Breast epithelium (tissue), 3 donors: ENCODE results near the gene VSIG10L2.

Experiments used
- CTCF ChIP-seq, 3 donors: fragments of 450-650 bp; IDR thresholded peaks; one replicate each; pipeline ENCODE4 v1.5.1; 2016 to 2017; ENCODE audit warnings: antibody characterized with exemption in 3 of 3, mild to moderate bottlenecking in 3 of 3, moderate library complexity in 3 of 3
- POLR2A ChIP-seq: fragments of 450-650 bp; IDR thresholded peaks from one replicate; pipeline ENCODE4 v1.6.1; 2016; ENCODE audit warnings: antibody characterized with exemption, mild to moderate bottlenecking, moderate library complexity
- POLR2AphosphoS5 ChIP-seq, 3 donors: sonication (generic); formaldehyde crosslinking; IDR thresholded peaks; one replicate each; pipeline ENCODE4 v1.6.1; 2017; ENCODE audit warnings: antibody characterized with exemption in 3 of 3

GRCh38 chr11:125933030-125933813 lies 12.6 kb upstream of the VSIG10L2 start:
- TF ChIP-seq CTCF (IDR thresholded peaks at IDR 0.05) (no peak), POLR2AphosphoS5 (IDR thresholded peaks at IDR 0.05) (no peak), POLR2A (no peak)
